GM12878 (cell line): ENCODE measurements around the gene COL6A3. TPM values are rescaled to one million over a fixed set of nuclear protein-coding genes. Genes with fewer than 3 reads are reported as not detected.

Experiments
- ATAC-seq: fragments of 200-7000 bp; cut with Tn5 transposase; 3 replicates; pipeline ENCODE4 v1.9.1; 2020; ENCODE audit warnings: mild to moderate bottlenecking, moderate library complexity
- BruUV-seq: library from RNA; stranded (reverse); fragments of 400-500 nt; replicated peaks from 2 replicates; lab custom pipeline; 2021; lab: Mats Ljungman, UMichigan
- CTCF ChIA-PET: fragments of 300-600 bp; sonication (Branson Sonifier 250); formaldehyde crosslinking; extraction: SDS; loops from one replicate; lab custom pipeline; 2021; ENCODE audit warnings: inconsistent platforms; lab: Yijun Ruan, JAX
- POLR2A ChIA-PET: fragments of 350-600 bp; formaldehyde crosslinking; extraction: SDS; loops from one replicate; lab custom pipeline; 2021; ENCODE audit warnings: inconsistent platforms; lab: Charles Lee
- RAD21 ChIA-PET: fragments of 300-600 bp; sonication (Branson Sonifier 250); formaldehyde crosslinking; loops from one replicate; lab custom pipeline; 2023; ENCODE audit warnings: antibody characterized with exemption; ENCODE audit not compliant: unreplicated experiment; lab: Charles Lee
- SMC1A ChIA-PET: fragments of 300-600 bp; sonication (Branson Sonifier 250); formaldehyde crosslinking; loops from one replicate; lab custom pipeline; 2023; ENCODE audit not compliant: unreplicated experiment, uncharacterized antibody; lab: Charles Lee
- DNase-seq: peaks from one replicate; pipeline ENCODE4 v3.0.0-alpha.2; 2011; ENCODE audit warnings: low read depth, low spot score
- FAIRE-seq: peaks from 3 replicates; lab custom pipeline; 2011; peaks lifted over from hg19 to GRCh38; lab: Jason Lieb, UNC
- H2AFZ ChIP-seq: 2 replicates; pipeline ENCODE4 v1.6.0; 2011; ENCODE audit warnings: low read depth, low read length, control low read depth; ENCODE audit not compliant: control insufficient read depth
- H3K27ac ChIP-seq: 2 replicates; pipeline ENCODE4 v1.5.1; 2011; ENCODE audit warnings: control low read depth; ENCODE audit not compliant: control insufficient read depth, insufficient read depth
- H3K27me3 ChIP-seq, 2 experiments: replicated peaks in 1 of 2; 2 replicates each; pipeline versions ENCODE4 v1.6.0 to v1.6.1; 2011; ENCODE audit warnings: low read length in 1 of 2; ENCODE audit not compliant: control insufficient read depth in 2 of 2, insufficient read depth in 2 of 2
- H3K36me3 ChIP-seq, 2 experiments: 2 replicates each; pipeline ENCODE4 v1.5.1; 2011; ENCODE audit warnings: low read length in 1 of 2; ENCODE audit not compliant: control insufficient read depth in 2 of 2, insufficient read depth in 2 of 2
- H3K4me1 ChIP-seq: 2 replicates; pipeline ENCODE4 v1.6.1; 2011; ENCODE audit warnings: mild to moderate bottlenecking, low read length, moderate library complexity, mixed read lengths; ENCODE audit not compliant: control insufficient read depth, insufficient read depth
- H3K4me2 ChIP-seq: 2 replicates; pipeline ENCODE4 v1.6.0; 2011; ENCODE audit warnings: control low read depth; ENCODE audit not compliant: control insufficient read depth, insufficient read depth
- H3K4me3 ChIP-seq: fragments of 200-600 bp; sonication (generic); 2 replicates; pipeline ENCODE4 v1.5.1; 2016
- H3K79me2 ChIP-seq: 2 replicates; pipeline ENCODE4 v1.6.0; 2011; ENCODE audit warnings: low read length; ENCODE audit not compliant: control insufficient read depth, insufficient read depth
- H3K9ac ChIP-seq: 2 replicates; pipeline ENCODE4 v1.8.0; 2011; ENCODE audit warnings: low read length, control low read depth, mixed read lengths; ENCODE audit not compliant: control insufficient read depth, insufficient read depth
- H3K9me3 ChIP-seq: replicated peaks from 3 replicates; pipeline ENCODE4 v1.5.1; 2011; ENCODE audit warnings: mild to moderate bottlenecking, low read length; ENCODE audit not compliant: control insufficient read depth, insufficient read depth
- H4K20me1 ChIP-seq: 2 replicates; pipeline ENCODE4 v1.6.0; 2011; ENCODE audit not compliant: control insufficient read depth, insufficient read depth
- MXI1 ChIP-seq: fragments of 150-350 bp; IDR thresholded peaks from 2 replicates; pipeline ENCODE4 v1.6.1; 2011; ENCODE audit warnings: low read depth, mild to moderate bottlenecking, inconsistent platforms, low read length, improper control_type of control experiment
- NRF1 ChIP-seq: conservative IDR thresholded peaks from 2 replicates; pipeline ENCODE4 v1.6.1; 2011; ENCODE audit warnings: mild to moderate bottlenecking, low read depth, low read length, improper control_type of control experiment
- WGBS: methylation state at CpG from one replicate; pipeline ENCODE4 v1.1.6; 2016; ENCODE audit warnings: low lambda C conversion rate; ENCODE audit not compliant: insufficient replicate concordance, insufficient coverage; ENCODE audit errors: missing lambda C conversion rate; 5-methylcytosine and 5-hydroxymethylcytosine counted together
- in situ Hi-C: fragments of 300-500 bp; cut with MboI; formaldehyde crosslinking; loops from 9 replicates; pipeline ENCODE4 v1.14.3; 2018; ENCODE audit warnings: mixed read lengths
- intact Hi-C: fragments of 100-400 bp; cut with micrococcal nuclease; formaldehyde crosslinking; loops from one replicate; pipeline ENCODE4 v1.14.2; 2022; ENCODE audit not compliant: unreplicated experiment
- polyA plus RNA-seq, 11 experiments: library from polyadenylated mRNA; depleted of rRNA in 4 of 11; unstranded in 6 of 11; stranded (reverse) in 5 of 11; fragments of >200 nt; fragmentation: Nextera tagmentation in 4 of 11; fragmentation: Illumina TruSeq in 1 of 11; extraction: Ambion mirVana in 4 of 11; extraction: Trizol in 1 of 11; gene quantifications; 1 replicate in 1 of 11; 2 replicates in 10 of 11; pipeline versions ENCODE4 v1.2.1 to v1.2.3, GENCODE V29; 2011 to 2016; ENCODE audit warnings: inconsistent platforms in 2 of 11, missing spikeins in 2 of 11, low read depth in 1 of 11
- total RNA-seq, 4 experiments: library from RNA; depleted of rRNA in 3 of 4; stranded (reverse); fragments of >200 nt in 3 of 4; fragmentation: Illumina TruSeq in 1 of 4; extraction: Trizol in 1 of 4; gene quantifications; 2 replicates each; pipeline versions ENCODE4 v1.2.1 to v1.2.3, GENCODE V29; 2013 to 2021
- TF ChIP-seq, protein P1 (sequence below): fragments of 450-650 bp; IDR thresholded peaks from 2 replicates; pipeline ENCODE4 v1.6.1; 2016; ENCODE audit warnings: mild to moderate bottlenecking, moderate library complexity, borderline replicate concordance

COL6A3 gene
- total and polyA plus RNA-seq, 10 of the 15 experiments (the other 5 are each of a cell fraction or from before 2014, with no cell fraction given) = 0.01 to 0.51 (median 0.09) TPM; not detected in 4

DNA sequence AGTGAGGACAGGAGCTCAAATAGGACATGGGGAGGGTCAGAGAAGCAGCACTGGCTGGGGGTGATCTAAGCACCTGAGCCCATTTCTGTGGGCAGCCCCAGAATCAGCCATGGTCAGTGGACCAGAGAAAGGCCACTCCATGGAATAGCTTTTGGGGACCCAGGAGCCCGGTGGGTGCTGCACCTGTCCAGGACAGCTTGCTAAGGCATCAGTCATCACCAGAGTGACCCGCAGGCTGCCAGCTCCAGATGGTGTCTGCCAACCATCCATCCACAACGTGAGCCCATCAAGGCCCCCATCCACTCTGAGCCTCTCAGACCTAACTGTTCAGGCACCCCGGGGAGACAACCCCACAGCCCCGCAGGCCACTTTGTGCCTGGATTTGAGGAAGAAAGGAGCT, 23.6 kb upstream of the COL6A3 start (continued):
- TF ChIP-seq NRF1 = no peak

DNA sequence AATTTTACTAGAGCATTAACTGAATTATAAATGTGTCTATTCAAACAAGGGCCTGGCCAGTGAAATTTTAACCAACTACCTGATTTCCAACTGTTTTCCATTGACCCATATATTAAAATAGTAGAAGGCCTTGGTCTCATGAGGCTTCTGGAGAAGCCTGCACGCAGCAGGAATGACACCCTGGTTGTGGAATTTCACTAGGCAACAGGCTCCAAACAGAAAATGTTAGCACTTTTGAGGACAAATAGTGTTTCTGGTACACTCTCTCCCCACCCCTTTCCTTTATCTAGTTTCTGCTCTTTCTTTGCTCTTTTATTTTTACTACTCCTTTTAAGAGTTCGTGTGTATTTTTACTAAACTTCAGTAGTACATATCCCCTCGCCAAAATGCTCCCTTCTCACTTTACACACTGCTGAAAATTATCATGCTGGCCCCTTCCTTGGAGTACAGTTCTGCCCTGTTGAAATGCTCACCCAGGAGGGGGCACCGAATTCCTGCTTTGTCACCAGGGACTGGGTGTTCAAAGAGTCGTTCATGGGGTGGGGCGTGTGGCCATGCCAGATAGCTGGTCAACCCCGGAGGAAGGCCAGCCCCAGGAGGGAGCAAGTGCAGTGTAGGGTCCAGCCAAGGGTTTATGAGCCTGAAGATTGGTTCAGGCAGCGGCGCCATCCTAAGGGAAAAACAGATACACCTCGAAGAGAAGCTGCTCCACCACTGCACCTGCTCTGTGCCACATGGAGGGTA, 22.1 kb upstream of the COL6A3 start:
- Histone ChIP-seq H3K27ac (no peak overlapping the region), H4K20me1 (no peaks in the 10 kb centered on the region), H3K36me3 (no peaks in the 10 kb centered on the region), H3K9me3 (no peaks in the 10 kb centered on the region; the same call in 2 of the 3 replicates), H3K9ac (no peak overlapping the region), H3K4me2 (no peak overlapping the region), H3K4me3 (no peak overlapping the region), H3K79me2 (no peaks in the 10 kb centered on the region), H3K4me1 (peaks cover 20% of the 10 kb centered on the region), H3K27me3 (no peaks in the 10 kb centered on the region; a peak in 1 of 4 replicates), H2AFZ (no peak overlapping the region)
- intact Hi-C loops (no loop called here), in situ Hi-C loops (no loop called here)
- BruUV-seq = no TSS peak
- DNase-seq (no peak), ATAC-seq (no peak), FAIRE-seq (no peak)
- RAD21 ChIA-PET = no interaction called here
- no peak for TF ChIP-seq MXI1
- TF ChIP-seq, protein P1, sequence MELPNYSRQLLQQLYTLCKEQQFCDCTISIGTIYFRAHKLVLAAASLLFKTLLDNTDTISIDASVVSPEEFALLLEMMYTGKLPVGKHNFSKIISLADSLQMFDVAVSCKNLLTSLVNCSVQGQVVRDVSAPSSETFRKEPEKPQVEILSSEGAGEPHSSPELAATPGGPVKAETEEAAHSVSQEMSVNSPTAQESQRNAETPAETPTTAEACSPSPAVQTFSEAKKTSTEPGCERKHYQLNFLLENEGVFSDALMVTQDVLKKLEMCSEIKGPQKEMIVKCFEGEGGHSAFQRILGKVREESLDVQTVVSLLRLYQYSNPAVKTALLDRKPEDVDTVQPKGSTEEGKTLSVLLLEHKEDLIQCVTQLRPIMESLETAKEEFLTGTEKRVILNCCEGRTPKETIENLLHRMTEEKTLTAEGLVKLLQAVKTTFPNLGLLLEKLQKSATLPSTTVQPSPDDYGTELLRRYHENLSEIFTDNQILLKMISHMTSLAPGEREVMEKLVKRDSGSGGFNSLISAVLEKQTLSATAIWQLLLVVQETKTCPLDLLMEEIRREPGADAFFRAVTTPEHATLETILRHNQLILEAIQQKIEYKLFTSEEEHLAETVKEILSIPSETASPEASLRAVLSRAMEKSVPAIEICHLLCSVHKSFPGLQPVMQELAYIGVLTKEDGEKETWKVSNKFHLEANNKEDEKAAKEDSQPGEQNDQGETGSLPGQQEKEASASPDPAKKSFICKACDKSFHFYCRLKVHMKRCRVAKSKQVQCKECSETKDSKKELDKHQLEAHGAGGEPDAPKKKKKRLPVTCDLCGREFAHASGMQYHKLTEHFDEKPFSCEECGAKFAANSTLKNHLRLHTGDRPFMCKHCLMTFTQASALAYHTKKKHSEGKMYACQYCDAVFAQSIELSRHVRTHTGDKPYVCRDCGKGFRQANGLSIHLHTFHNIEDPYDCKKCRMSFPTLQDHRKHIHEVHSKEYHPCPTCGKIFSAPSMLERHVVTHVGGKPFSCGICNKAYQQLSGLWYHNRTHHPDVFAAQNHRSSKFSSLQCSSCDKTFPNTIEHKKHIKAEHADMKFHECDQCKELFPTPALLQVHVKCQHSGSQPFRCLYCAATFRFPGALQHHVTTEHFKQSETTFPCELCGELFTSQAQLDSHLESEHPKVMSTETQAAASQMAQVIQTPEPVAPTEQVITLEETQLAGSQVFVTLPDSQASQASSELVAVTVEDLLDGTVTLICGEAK = no peak
- 73% methylated on average over 10 of the region's 10 CpGs for WGBS
- CTCF ChIA-PET = interaction anchor here (1.3 to 1.6 kb wide), 2 partner anchors 15 to 39 kb away, joined by 3 to 4 read pairs; no protein-coding TSS in a partner anchor
- SMC1A ChIA-PET = no interaction called here
- POLR2A ChIA-PET = no interaction called here
